AG10803 (cell line): ENCODE measurements around the gene MED8.

Source experiments
- DNase-seq: peaks from one replicate; pipeline ENCODE4 v3.0.0; 2010; ENCODE audit warnings: low read depth
- H3K4me3 ChIP-seq: 2 replicates; pipeline ENCODE4 v1.5.1; 2011; ENCODE audit warnings: mild to moderate bottlenecking, low read length, control low read depth
- TF ChIP-seq, protein P1 (sequence below): conservative IDR thresholded peaks from 2 replicates; pipeline ENCODE4 v1.5.1; 2011; ENCODE audit warnings: mild to moderate bottlenecking, low read length, control low read depth, inconsistent platforms

The MED8 gene

GRCh38 chr1:43358746-43359693, 30.6 kb downstream of the MED8 start, which contains the start of gene CDC20:
Gene CDC20, plus strand, starts transcription at chr1:43358981. Its CDS starts 235 bp downstream, at chr1:43359216.
- peak within 1 kb of the TSS; percentile 79 for H3K4me3 ChIP-seq
- peak; percentile 92 for DNase-seq
- TF ChIP-seq, protein P1, sequence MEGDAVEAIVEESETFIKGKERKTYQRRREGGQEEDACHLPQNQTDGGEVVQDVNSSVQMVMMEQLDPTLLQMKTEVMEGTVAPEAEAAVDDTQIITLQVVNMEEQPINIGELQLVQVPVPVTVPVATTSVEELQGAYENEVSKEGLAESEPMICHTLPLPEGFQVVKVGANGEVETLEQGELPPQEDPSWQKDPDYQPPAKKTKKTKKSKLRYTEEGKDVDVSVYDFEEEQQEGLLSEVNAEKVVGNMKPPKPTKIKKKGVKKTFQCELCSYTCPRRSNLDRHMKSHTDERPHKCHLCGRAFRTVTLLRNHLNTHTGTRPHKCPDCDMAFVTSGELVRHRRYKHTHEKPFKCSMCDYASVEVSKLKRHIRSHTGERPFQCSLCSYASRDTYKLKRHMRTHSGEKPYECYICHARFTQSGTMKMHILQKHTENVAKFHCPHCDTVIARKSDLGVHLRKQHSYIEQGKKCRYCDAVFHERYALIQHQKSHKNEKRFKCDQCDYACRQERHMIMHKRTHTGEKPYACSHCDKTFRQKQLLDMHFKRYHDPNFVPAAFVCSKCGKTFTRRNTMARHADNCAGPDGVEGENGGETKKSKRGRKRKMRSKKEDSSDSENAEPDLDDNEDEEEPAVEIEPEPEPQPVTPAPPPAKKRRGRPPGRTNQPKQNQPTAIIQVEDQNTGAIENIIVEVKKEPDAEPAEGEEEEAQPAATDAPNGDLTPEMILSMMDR: no peak

DNA sequence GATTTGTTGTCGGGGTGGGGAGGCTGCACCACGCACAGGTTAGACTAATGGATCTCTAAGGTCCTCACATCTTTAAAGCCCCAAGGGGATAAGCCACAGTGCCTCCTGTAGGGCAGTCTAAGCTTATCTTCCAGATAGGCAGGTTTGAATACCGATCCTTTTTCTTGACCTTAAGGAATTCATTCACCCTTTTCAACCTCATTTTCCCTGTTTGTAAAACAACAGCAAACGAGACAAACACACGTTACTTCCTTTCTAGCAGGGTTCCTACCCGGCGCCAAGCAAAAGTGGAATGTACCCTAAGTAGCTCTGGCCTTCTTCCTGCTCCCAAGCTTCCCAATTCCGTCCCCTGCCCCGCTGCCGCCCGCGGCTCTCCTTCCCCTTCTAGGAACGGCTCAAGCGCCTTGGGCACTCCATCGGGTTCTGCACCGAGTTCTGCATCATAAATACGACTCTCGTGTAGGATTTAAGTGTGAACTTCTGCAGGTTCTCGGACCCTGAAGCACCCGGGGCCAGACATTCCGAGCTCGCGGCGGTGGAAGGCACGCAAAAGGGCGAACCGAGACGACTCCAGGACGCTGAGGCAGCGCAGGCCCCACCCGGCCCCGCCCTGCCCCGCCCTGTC, 31.4 kb downstream of the MED8 start:
- H3K4me3 ChIP-seq: peak overlapping the region; percentile 79

GRCh38 chr1:43357251-43357650, 32.3 kb downstream of the MED8 start:
- no peak overlapping the region for H3K4me3 ChIP-seq
- TF ChIP-seq, protein P1: no peak
- no peak for DNase-seq

More for the DNA sequence above, 31.4 kb downstream of the MED8 start:
- TF ChIP-seq, protein P1: peak; percentile 56
- DNase-seq: peak; percentile 32

GRCh38 chr1:43354936-43355335, 34.7 kb downstream of the MED8 start:
- TF ChIP-seq, protein P1: no peak
- no peak overlapping the region for H3K4me3 ChIP-seq
- no peak for DNase-seq

DNA sequence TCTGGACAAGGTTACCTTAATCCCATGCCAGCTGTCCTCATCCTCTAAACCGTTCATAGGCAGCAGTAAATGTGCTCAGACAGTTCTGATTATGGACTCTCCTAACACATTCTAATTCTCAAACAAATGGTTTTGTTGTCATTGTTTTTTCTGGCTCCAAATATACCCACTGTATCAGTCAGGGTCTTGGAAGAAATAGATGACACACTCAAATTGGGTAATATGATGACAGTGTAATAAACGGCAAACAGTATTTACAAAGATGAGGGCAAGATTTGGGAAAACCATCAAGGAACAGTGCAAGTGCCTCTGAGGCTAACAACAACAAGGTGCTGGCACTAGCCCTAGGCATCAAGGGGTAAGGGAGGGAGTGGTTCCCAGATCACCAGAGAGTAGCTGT, 35.1 kb downstream of the MED8 start:
- TF ChIP-seq, protein P1: no peak
- no peak for DNase-seq
- H3K4me3 ChIP-seq: no peak overlapping the region

- TF ChIP-seq, protein P1: no peak
- DNase-seq: no peak
- H3K4me3 ChIP-seq: no peak overlapping the region
These were observed 36.7 kb downstream of the MED8 start for GRCh38 chr1:43352881-43353280.
